Ovary (tissue), 9 donors: ENCODE measurements around the gene RAB8B. TPM values are rescaled to one million over a fixed set of nuclear protein-coding genes. Genes with fewer than 3 reads are reported as not detected.
"Not testable (repeated sequence)": the region's sequence is repeated elsewhere in the genome, so short reads cannot be mapped to it uniquely, and the experiment has no call there.

Experiments used
- DNase-seq, 5 donors: peaks; one replicate each; pipeline ENCODE4 v3.0.0-alpha.2; 2019 to 2020
- H3K27ac ChIP-seq, 2 donors: fragments of 200-600 bp; one replicate each; pipeline versions ENCODE4 v1.5.1 to v1.8.0; 2019 to 2022
- H3K27me3 ChIP-seq: fragments of 200-600 bp; one replicate; pipeline ENCODE4 v1.8.0; 2022
- H3K36me3 ChIP-seq: fragments of 200-600 bp; sonication (generic); one replicate; pipeline ENCODE4 v1.5.1; 2019
- H3K4me1 ChIP-seq: one replicate; pipeline ENCODE4 v1.8.1; 2013; ENCODE audit warnings: mild to moderate bottlenecking, moderate library complexity; ENCODE audit not compliant: insufficient read depth
- H3K4me3 ChIP-seq: fragments of 200-600 bp; sonication (generic); one replicate; pipeline ENCODE4 v1.5.1; 2017
- H3K9me3 ChIP-seq, 2 donors: fragments of 200-600 bp in 1 of 2; sonication (generic) in 1 of 2; one replicate each; pipeline versions ENCODE4 v1.5.1 to v1.8.1; 2013 to 2019; ENCODE audit warnings: mild to moderate bottlenecking in 1 of 2, moderate library complexity in 1 of 2
- CTCF ChIP-seq, 3 donors: fragments of 450-650 bp in 2 of 3; fragments of 200-600 bp in 1 of 3; IDR thresholded peaks; one replicate each; pipeline versions ENCODE4 v1.5.1 to v1.8.0; 2016 to 2022; ENCODE audit warnings: antibody characterized with exemption in 3 of 3, mild to moderate bottlenecking in 1 of 3
- EP300 ChIP-seq: sonication (generic); formaldehyde crosslinking; IDR thresholded peaks from one replicate; pipeline ENCODE4 v1.6.1; 2017; ENCODE audit warnings: antibody characterized with exemption
- POLR2A ChIP-seq: fragments of 450-650 bp; IDR thresholded peaks from one replicate; pipeline ENCODE4 v1.6.1; 2017; ENCODE audit warnings: antibody characterized with exemption, mild to moderate bottlenecking, moderate library complexity
- WGBS, 3 donors: extraction: QIAGEN DNeasy Blood & Tissue Kit in 1 of 3; methylation state at CpG; one replicate each; pipeline versions ENCODE4 v1.1.5 to v1.1.7; 2013 to 2017; 5-methylcytosine and 5-hydroxymethylcytosine counted together
- intact Hi-C, 4 donors: fragments of 100-400 bp; cut with DNase I; formaldehyde crosslinking; loops; one replicate each; pipeline versions ENCODE4 v1.11.0 to v1.15.1; 2022 to 2023
- polyA plus RNA-seq, 2 donors: library from polyadenylated mRNA; stranded (reverse); fragments of 200-250 nt in 1 of 2; fragments of 350-450 nt in 1 of 2; fragmentation: Illumina TruSeq in 1 of 2; extraction: RNeasy Lipid Tissue Mini Kit (QIAGEN cat#74804) in 1 of 2; gene quantifications; one replicate each; pipeline ENCODE4 v1.2.3, GENCODE V29; 2013 to 2014
- total RNA-seq, 7 donors: library from RNA; depleted of rRNA in 2 of 7; stranded (reverse); fragments of >200 nt in 2 of 7; fragmentation: NEBNext Ultra II Directional in 3 of 7; extraction: Animal tissue kit (Norgen Biotek cat#: 25700) in 3 of 7; gene quantifications; one replicate each; pipeline versions ENCODE4 v1.1.0 to v1.2.4, GENCODE V29; 2016 to 2023
- donor health status: DM: no; HTN: no; CAD: no; lungs with moderate emphysema.
- donor health status: DM: no; HTN: no; CAD: no.
- donor health status: Bipolar disorder and iron deficiency.
- donor health status: DM: yes; HTN: yes; CAD: no.
- donor health status: DM: no; HTN: no; CAD: no.
- donor health status: DM: yes; HTN: yes; CAD: no.

RAB8B gene
- total and polyA plus RNA-seq, 9 donors: 18.5 to 58.0 (median 44.8) TPM

GRCh38 chr15:63234451-63234870 lies 45.1 kb downstream of the RAB8B start:
- Histone ChIP-seq H3K36me3 (no peaks in the 10 kb centered on the region), H3K4me3 (no peak overlapping the region), H3K9me3 (no peaks in the 10 kb centered on the region), H3K27me3 (no peaks in the 10 kb centered on the region), H3K4me1 (peaks cover 14% of the 10 kb centered on the region), H3K27ac (peak overlapping the region in 1 of 2 donors; percentile 48)
- TF ChIP-seq CTCF (IDR thresholded peaks at IDR 0.05) (no peak), EP300 (no peak), POLR2A (no peak)
- peak in 3 of 5 donors; percentile 30 to 46 (median 43) for DNase-seq
- WGBS, 3 donors: 49 to 53% (median 53%) methylated on average over 5 of the region's 5 CpGs
- intact Hi-C loops: no loop called here

- H3K27me3 ChIP-seq: no peaks in the 10 kb centered on the region
- peaks cover 14% of the 10 kb centered on the region for H3K4me1 ChIP-seq
- no peak overlapping the region for H3K27ac ChIP-seq
- TF ChIP-seq CTCF (IDR thresholded peaks at IDR 0.05): no peak
- TF ChIP-seq EP300: no peak
- no peak for TF ChIP-seq POLR2A
- no peak for DNase-seq
- H3K9me3 ChIP-seq: no peaks in the 10 kb centered on the region
- no peaks in the 10 kb centered on the region for H3K36me3 ChIP-seq
- intact Hi-C loops: no loop called here
- no peak overlapping the region for H3K4me3 ChIP-seq
These were observed 46.9 kb downstream of the RAB8B start for GRCh38 chr15:63236272-63236671.

GRCh38 chr15:63237086-63237485 lies 47.7 kb downstream of the RAB8B start:
- H3K27me3 ChIP-seq, H3K36me3 ChIP-seq, H3K9me3 ChIP-seq, intact Hi-C loops, DNase-seq, H3K27ac ChIP-seq, H3K4me3 ChIP-seq: not testable (repeated sequence)
- WGBS, 3 donors: 64 to 72% (median 64%) methylated on average over 1 of the region's 1 CpG
- peaks cover 12% of the 10 kb centered on the region for H3K4me1 ChIP-seq

- Histone ChIP-seq H3K27ac (no peak overlapping the region), H3K27me3 (no peaks in the 10 kb centered on the region), H3K4me3 (no peak overlapping the region), H3K4me1 (peaks cover 12% of the 10 kb centered on the region), H3K9me3 (no peaks in the 10 kb centered on the region), H3K36me3 (no peaks in the 10 kb centered on the region)
- intact Hi-C loops: no loop called here
- DNase-seq: no peak
- TF ChIP-seq CTCF (IDR thresholded peaks at IDR 0.05): no peak
- TF ChIP-seq EP300: no peak
- TF ChIP-seq POLR2A: no peak
These were observed 48.8 kb downstream of the RAB8B start for GRCh38 chr15:63238171-63238570.

GRCh38 chr15:63238796-63239195 lies 49.4 kb downstream of the RAB8B start:
- intact Hi-C loops: no loop called here
- DNase-seq: no peak
- WGBS, 3 donors: 0 to 14% (median 11%) methylated on average over 1 of the region's 1 CpG
- Histone ChIP-seq H3K27ac (no peak overlapping the region), H3K4me3 (no peak overlapping the region), H3K9me3 (no peaks in the 10 kb centered on the region), H3K27me3 (no peaks in the 10 kb centered on the region), H3K36me3 (no peaks in the 10 kb centered on the region), H3K4me1 (peaks cover 12% of the 10 kb centered on the region)
- TF ChIP-seq EP300 (no peak), POLR2A (no peak), CTCF (IDR thresholded peaks at IDR 0.05) (no peak)
